SK-N-MC (cell line): Measurements from ENCODE around the gene MIB1.

ENCODE experiments used
- DNase-seq: peaks from one replicate; pipeline ENCODE4 v3.0.0-alpha.2; 2011; ENCODE audit warnings: low read depth, low spot score
- H3K27ac ChIP-seq: fragments of 200-600 bp; sonication (generic); 2 replicates; pipeline ENCODE4 v1.5.1; 2016; ENCODE audit warnings: mixed run types
- H3K36me3 ChIP-seq: fragments of 200-600 bp; sonication (generic); 2 replicates; pipeline ENCODE4 v1.6.1; 2017; ENCODE audit warnings: antibody characterized with exemption, low read length, mixed read lengths; ENCODE audit not compliant: insufficient read depth
- H3K4me3 ChIP-seq: fragments of 200-600 bp; sonication (generic); 2 replicates; pipeline ENCODE4 v1.5.1; 2016
- H3K9ac ChIP-seq: fragments of 200-600 bp; sonication (generic); 2 replicates; pipeline ENCODE4 v1.8.0; 2017; ENCODE audit warnings: mixed run types, mixed read lengths; ENCODE audit not compliant: insufficient read length
- H3K9me3 ChIP-seq: fragments of 200-600 bp; sonication (generic); 2 replicates; pipeline ENCODE4 v1.6.1; 2017; ENCODE audit warnings: low read depth, mild to moderate bottlenecking, antibody characterized with exemption, low read length, moderate library complexity, mixed read lengths
- EZH2 ChIP-seq: fragments of 200-600 bp; sonication (generic); IDR thresholded peaks from one replicate; pipeline ENCODE4 v1.6.1; 2017; ENCODE audit warnings: antibody characterized with exemption
- FOXP2 ChIP-seq: optimal IDR thresholded peaks from 2 replicates; pipeline ENCODE3; 2011; ENCODE audit warnings: mild to moderate bottlenecking, moderate library complexity; ENCODE audit not compliant: insufficient read depth; ENCODE audit errors: extremely low read length, control extremely low read depth
- POLR2AphosphoS5 ChIP-seq: IDR thresholded peaks from 2 replicates; pipeline ENCODE4 v1.6.1; 2012; ENCODE audit warnings: mild to moderate bottlenecking, low read depth, low read length, borderline replicate concordance

Gene MIB1

DNA sequence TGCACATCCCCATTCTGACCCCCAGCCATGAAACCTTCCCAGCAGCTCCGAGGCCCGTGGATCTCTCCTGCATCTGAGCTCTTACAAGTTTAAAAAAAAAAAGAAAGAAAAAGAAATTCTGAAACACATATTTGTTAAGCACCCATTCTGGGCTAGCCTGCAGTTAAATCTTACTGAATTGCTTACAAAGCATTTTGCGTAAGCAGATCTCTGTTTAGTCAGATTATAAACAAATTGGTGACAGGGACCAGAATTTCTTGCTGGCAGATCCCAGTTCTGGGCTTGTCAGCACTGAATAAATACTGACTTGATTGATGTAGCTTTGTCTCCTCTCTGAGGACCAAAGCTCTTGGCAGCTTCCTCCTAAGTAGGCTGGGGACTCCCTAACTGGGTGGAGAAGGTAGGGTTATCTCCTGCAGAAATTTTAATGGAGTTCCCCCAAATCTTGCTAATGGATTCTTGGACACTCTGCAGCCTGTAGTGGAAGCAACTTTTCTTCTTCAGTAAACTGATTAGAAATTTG lies 160.9 kb downstream of the MIB1 start:
- Histone ChIP-seq H3K36me3 (no peaks in the 10 kb centered on the region), H3K9ac (no peak overlapping the region), H3K9me3 (no peaks in the 10 kb centered on the region), H3K27ac (no peak overlapping the region), H3K4me3 (no peak overlapping the region)
- no peak for DNase-seq
- TF ChIP-seq FOXP2 (no peak), EZH2 (no peak), POLR2AphosphoS5 (no peak)

DNA sequence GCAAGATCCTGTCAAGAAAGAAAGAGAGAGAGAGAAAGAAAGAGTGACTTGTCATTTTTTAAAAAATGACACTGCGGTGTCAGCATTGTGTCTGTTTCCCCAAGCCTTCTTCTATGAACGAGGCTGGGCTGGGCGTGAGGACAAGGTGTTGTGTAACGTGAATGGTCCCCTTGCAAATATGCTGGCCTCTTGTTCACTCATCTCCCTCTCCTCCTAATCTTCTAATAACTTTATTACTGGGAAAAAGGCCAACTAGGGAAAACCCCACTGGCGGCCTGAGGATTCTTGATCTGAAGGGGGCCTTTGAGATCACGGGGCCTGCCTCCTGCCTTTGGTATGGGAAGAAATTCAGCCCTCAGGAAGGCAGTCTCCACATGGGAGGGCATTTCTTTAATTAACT lies 163.1 kb downstream of the MIB1 start:
- Histone ChIP-seq H3K9ac (no peak overlapping the region), H3K36me3 (no peaks in the 10 kb centered on the region), H3K9me3 (no peaks in the 10 kb centered on the region), H3K4me3 (no peak overlapping the region), H3K27ac (no peak overlapping the region)
- no peak for DNase-seq
- no peak for TF ChIP-seq EZH2

DNA sequence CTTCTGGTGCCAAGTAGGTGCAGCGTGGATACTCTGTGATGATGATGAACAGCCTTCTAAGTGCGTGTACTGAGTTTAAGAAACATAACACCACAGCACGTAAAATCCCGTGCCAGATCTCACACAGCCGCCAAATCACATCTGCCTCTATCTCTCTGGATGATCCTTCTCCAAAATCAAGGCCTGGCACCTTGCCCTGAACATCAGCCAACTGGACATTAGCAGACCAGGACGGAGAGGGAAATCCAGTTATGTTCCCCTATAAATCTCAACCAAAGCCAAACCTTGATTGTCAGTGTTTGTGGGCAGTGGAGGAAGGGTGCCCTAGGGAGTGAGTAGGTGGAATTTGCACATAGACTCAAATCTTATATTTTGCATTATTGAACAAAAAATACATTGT lies 164.3 kb downstream of the MIB1 start:
- Histone ChIP-seq H3K4me3 (no peak overlapping the region), H3K9me3 (no peaks in the 10 kb centered on the region), H3K27ac (no peak overlapping the region), H3K36me3 (no peaks in the 10 kb centered on the region), H3K9ac (no peak overlapping the region)
- no peak for TF ChIP-seq POLR2AphosphoS5
- DNase-seq: no peak

DNA sequence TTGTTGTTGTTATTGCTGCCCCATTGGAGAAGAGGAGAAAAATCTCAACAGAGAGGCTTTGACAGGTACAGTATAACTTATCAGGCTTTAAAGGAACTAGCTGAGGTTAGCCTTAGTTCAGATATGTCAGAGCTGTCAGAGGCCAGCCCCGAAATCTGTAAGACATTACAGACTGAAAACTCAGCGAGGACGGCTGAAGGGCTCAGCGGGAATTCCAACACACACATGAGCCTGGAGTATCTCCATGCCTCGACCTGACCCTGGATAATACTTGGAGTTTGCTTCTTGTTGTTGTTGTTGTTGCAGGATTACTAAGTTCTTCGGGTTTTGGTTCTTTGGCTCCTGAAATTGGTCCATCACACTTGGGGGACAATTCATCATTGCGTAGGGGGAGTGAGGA lies 166.9 kb downstream of the MIB1 start:
- Histone ChIP-seq H3K36me3 (no peaks in the 10 kb centered on the region), H3K9me3 (no peaks in the 10 kb centered on the region), H3K27ac (no peak overlapping the region), H3K4me3 (no peak overlapping the region), H3K9ac (no peak overlapping the region)
- DNase-seq: no peak
- TF ChIP-seq EZH2 (no peak), FOXP2 (no peak), POLR2AphosphoS5 (no peak)

DNA sequence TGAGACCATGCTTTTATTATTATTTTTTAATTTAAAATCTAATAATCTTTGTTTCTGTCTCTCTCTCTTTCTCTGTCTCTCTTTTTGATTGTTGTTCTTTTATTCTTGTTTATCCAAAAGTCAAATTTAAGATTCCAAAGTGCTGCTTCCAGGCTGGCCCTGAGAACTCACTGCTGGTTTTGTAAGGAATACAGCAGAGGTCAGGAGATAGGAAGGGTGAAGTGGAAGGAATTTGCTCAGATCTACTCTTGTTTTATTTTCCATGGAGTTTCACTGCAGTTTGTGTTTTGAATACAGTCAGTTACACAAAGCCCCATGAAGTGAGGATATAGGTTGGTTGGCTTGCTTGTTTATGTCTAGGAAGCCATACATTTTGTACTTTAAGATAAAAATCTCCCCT lies 168.1 kb downstream of the MIB1 start:
- Histone ChIP-seq H3K4me3 (no peak overlapping the region), H3K9ac (no peak overlapping the region), H3K36me3 (no peaks in the 10 kb centered on the region), H3K27ac (no peak overlapping the region), H3K9me3 (no peaks in the 10 kb centered on the region)
- TF ChIP-seq POLR2AphosphoS5: no peak
- no peak for TF ChIP-seq EZH2
- no peak for TF ChIP-seq FOXP2
- DNase-seq: no peak

- no peak for DNase-seq
- Histone ChIP-seq H3K9ac (no peak overlapping the region), H3K27ac (no peak overlapping the region), H3K9me3 (no peaks in the 10 kb centered on the region), H3K4me3 (no peak overlapping the region), H3K36me3 (no peaks in the 10 kb centered on the region)
- no peak for TF ChIP-seq FOXP2
- TF ChIP-seq EZH2: no peak
- TF ChIP-seq POLR2AphosphoS5: no peak
These were observed 170.3 kb downstream of the MIB1 start for GRCh38 chr18:21910906-21911305.

- Histone ChIP-seq H3K4me3 (no peak overlapping the region), H3K27ac (no peak overlapping the region), H3K36me3 (no peaks in the 10 kb centered on the region), H3K9ac (no peak overlapping the region), H3K9me3 (no peaks in the 10 kb centered on the region)
- TF ChIP-seq FOXP2: no peak
- TF ChIP-seq EZH2: no peak
- TF ChIP-seq POLR2AphosphoS5: no peak
- no peak for DNase-seq
These were observed 171.0 kb downstream of the MIB1 start for GRCh38 chr18:21911551-21911950.

- H3K4me3 ChIP-seq: no peak overlapping the region
- no peak overlapping the region for H3K27ac ChIP-seq
- H3K9me3 ChIP-seq: no peaks in the 10 kb centered on the region
- H3K9ac ChIP-seq: no peak overlapping the region
- no peak for DNase-seq
- TF ChIP-seq EZH2 (no peak), FOXP2 (no peak), POLR2AphosphoS5 (no peak)
- H3K36me3 ChIP-seq: no peaks in the 10 kb centered on the region
These were observed 172.0 kb downstream of the MIB1 start for GRCh38 chr18:21912339-21913239.

DNA sequence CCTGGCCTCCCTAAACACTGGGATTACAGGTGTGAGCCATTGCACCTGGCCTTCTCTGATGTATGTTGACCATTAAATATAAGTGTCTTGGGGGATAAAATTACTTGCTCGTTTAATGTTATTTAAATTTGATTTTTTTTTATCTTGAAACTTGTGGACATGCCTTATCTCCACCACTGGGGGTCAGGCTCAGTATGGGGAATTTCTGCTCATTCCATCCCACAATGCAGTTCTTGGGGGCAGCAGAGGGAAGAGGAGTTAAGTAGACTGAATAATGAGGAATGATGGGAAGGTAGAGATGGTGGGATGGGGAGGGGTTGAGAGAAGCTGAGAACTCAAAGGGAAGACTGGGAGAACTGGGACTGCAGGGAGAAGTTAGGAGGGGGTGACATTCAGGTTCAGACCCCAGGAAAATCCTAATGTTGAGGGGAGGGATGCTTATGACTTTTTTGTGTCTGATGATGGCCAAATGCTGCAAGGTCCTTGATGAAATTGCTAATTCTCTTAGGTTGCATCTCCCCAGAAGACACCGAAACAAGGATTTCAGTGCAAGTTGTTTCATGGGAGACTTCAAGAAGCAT lies 174.2 kb downstream of the MIB1 start:
- DNase-seq: peak; percentile 3
- H3K27ac ChIP-seq: no peak overlapping the region

More for the DNA sequence above, 174.2 kb downstream of the MIB1 start:
- Histone ChIP-seq H3K36me3 (no peaks in the 10 kb centered on the region), H3K9ac (no peak overlapping the region), H3K4me3 (no peak overlapping the region), H3K9me3 (no peaks in the 10 kb centered on the region)
- TF ChIP-seq EZH2 (no peak), FOXP2 (no peak), POLR2AphosphoS5 (no peak)
